K562 (cell line): ENCODE results near the gene SORT1. TPM values are rescaled to one million over a fixed set of nuclear protein-coding genes. Genes with fewer than 3 reads are reported as not detected.
"Not testable (repeated sequence)": the region's sequence is repeated elsewhere in the genome, so short reads cannot be mapped to it uniquely, and the experiment has no call there.

Source experiments
- ATAC-seq: fragments of 200-7000 bp; cut with Tn5 transposase; 3 replicates; pipeline ENCODE4 v1.9.1; 2020; ENCODE audit warnings: moderate library complexity
- BruUV-seq: library from RNA; stranded (reverse); fragments of 400-500 nt; replicated peaks from 2 replicates; lab custom pipeline; 2021; lab: Mats Ljungman, UMichigan
- CTCF ChIA-PET: fragments of 300-600 bp; formaldehyde crosslinking; extraction: SDS; loops from one replicate; lab custom pipeline; 2021; ENCODE audit warnings: low intra/inter-chr PET ratio; lab: Yijun Ruan, JAX
- POLR2A ChIA-PET: fragments of 300-600, 350-650 bp; sonication (Branson Sonifier 250); formaldehyde crosslinking; extraction: SDS; loops from one replicate; lab custom pipeline; 2021; ENCODE audit warnings: antibody characterized with exemption, inconsistent platforms; lab: Yijun Ruan, JAX
- DNase-seq, 4 experiments: peaks; one replicate each; pipeline versions ENCODE4 v3.0.0 to v3.0.0-alpha.2; 2011 to 2018; ENCODE audit warnings: low spot score in 3 of 4, mixed read lengths in 3 of 4; ENCODE audit errors: extremely low read depth in 1 of 4
- FAIRE-seq: peaks from 2 replicates; lab custom pipeline; 2011; peaks lifted over from hg19 to GRCh38; lab: Jason Lieb, UNC
- H2AFZ ChIP-seq: 2 replicates; pipeline ENCODE4 v1.6.0; 2011; ENCODE audit warnings: low read depth, low read length, control low read depth, inconsistent platforms
- H3K27ac ChIP-seq: fragments of 200-600 bp; 3 replicates; pipeline ENCODE4 v1.8.0; 2011; ENCODE audit warnings: low read depth, mild to moderate bottlenecking, control low read depth, inconsistent platforms, low read length, moderate library complexity, mixed read lengths; ENCODE audit errors: extremely low read depth
- H3K27me3 ChIP-seq, 2 experiments: fragments of 300-600 bp in 1 of 2; 2 replicates in 1 of 2; 3 replicates in 1 of 2; pipeline versions ENCODE4 v1.6.0 to v1.8.0; 2011; ENCODE audit warnings: inconsistent platforms in 2 of 2, low read length in 2 of 2, mild to moderate bottlenecking in 1 of 2, mixed read lengths in 1 of 2, moderate library complexity in 1 of 2; ENCODE audit not compliant: control insufficient read depth in 2 of 2, insufficient read depth in 2 of 2
- H3K36me3 ChIP-seq: fragments of 300-600 bp; 3 replicates; pipeline ENCODE4 v1.8.0; 2011; ENCODE audit warnings: mild to moderate bottlenecking, low read length, inconsistent platforms; ENCODE audit not compliant: control insufficient read depth, insufficient read depth
- H3K4me1 ChIP-seq, 2 experiments: fragments of 200-600 bp in 1 of 2; replicated peaks in 1 of 2; 2 replicates in 1 of 2; 3 replicates in 1 of 2; pipeline versions ENCODE4 v1.5.1 to v1.8.0; 2011; ENCODE audit warnings: inconsistent platforms in 2 of 2, low read length in 2 of 2, mild to moderate bottlenecking in 1 of 2, mixed read lengths in 1 of 2, moderate library complexity in 1 of 2; ENCODE audit not compliant: control insufficient read depth in 2 of 2, insufficient read depth in 2 of 2
- H3K4me2 ChIP-seq: 2 replicates; pipeline ENCODE4 v1.6.1; 2011; ENCODE audit warnings: low read length, control low read depth, inconsistent platforms, mixed read lengths; ENCODE audit not compliant: insufficient read depth
- H3K4me3 ChIP-seq: fragments of 200-600 bp; sonication (generic), shearing (Covaris generic); 2 replicates; pipeline ENCODE4 v1.5.1; 2016; ENCODE audit warnings: control low read depth, inconsistent platforms
- H3K79me2 ChIP-seq: fragments of 200-600 bp; 3 replicates; pipeline ENCODE4 v1.8.0; 2011; ENCODE audit warnings: low read length, inconsistent platforms; ENCODE audit not compliant: control insufficient read depth, insufficient read depth
- H3K9ac ChIP-seq, 2 experiments: 2 replicates each; pipeline versions ENCODE4 v1.6.0 to v1.6.1; 2011; ENCODE audit warnings: low read depth in 2 of 2, low read length in 2 of 2, control low read depth in 1 of 2, inconsistent platforms in 1 of 2, mild to moderate bottlenecking in 1 of 2, mixed read lengths in 1 of 2; ENCODE audit not compliant: insufficient read depth in 1 of 2
- H3K9me1 ChIP-seq: one replicate; pipeline ENCODE4 v1.6.0; 2011; ENCODE audit warnings: inconsistent platforms, mild to moderate bottlenecking, low read length, moderate library complexity; ENCODE audit not compliant: control insufficient read depth, insufficient read depth
- H3K9me3 ChIP-seq: replicated peaks from 2 replicates; pipeline ENCODE4 v1.5.1; 2011; ENCODE audit warnings: low read depth, low read length, inconsistent platforms; ENCODE audit not compliant: control insufficient read depth, insufficient read depth
- H4K20me1 ChIP-seq: replicated peaks from 2 replicates; pipeline ENCODE4 v1.6.1; 2011; ENCODE audit warnings: low read length, inconsistent platforms, mixed read lengths; ENCODE audit not compliant: control insufficient read depth, insufficient read depth
- ATF7 ChIP-seq: fragments of 450-650 bp; IDR thresholded peaks from 2 replicates; pipeline ENCODE4 v1.7.1; 2014; ENCODE audit warnings: mild to moderate bottlenecking, moderate library complexity
- HNRNPH1 ChIP-seq: fragments of 200-400 bp; formaldehyde crosslinking; optimal IDR thresholded peaks from 2 replicates; pipeline ENCODE3; 2017; ENCODE audit warnings: low read depth, mild to moderate bottlenecking, low read length, moderate library complexity
- NR2C1 ChIP-seq, 2 experiments: fragments of 450-650 bp; IDR thresholded peaks; 2 replicates each; pipeline ENCODE4 v1.6.1; 2017; ENCODE audit warnings: mild to moderate bottlenecking in 2 of 2, antibody characterized with exemption in 1 of 2, inconsistent platforms in 1 of 2, missing compliant biosample characterization in 1 of 2, missing genetic modification characterization in 1 of 2
- SRF ChIP-seq, 2 experiments: fragments of 250-450, 450-650 bp in 1 of 2; sonication (Bioruptor Pico) in 1 of 2; sonication (generic) in 1 of 2; formaldehyde crosslinking; IDR thresholded peaks; 2 replicates each; pipeline versions ENCODE4 v1.5.0 to v1.5.1; 2020 to 2022; ENCODE audit warnings: mild to moderate bottlenecking in 1 of 2, missing genetic modification reagents in 1 of 2
- TFE3 ChIP-seq: fragments of 450-650 bp; formaldehyde crosslinking; IDR thresholded peaks from 2 replicates; pipeline ENCODE4 v1.4.0; 2020; ENCODE audit warnings: mild to moderate bottlenecking, mixed read lengths
- XRCC3 ChIP-seq: fragments of 450-650 bp; IDR thresholded peaks from 2 replicates; pipeline ENCODE4 v1.6.1; 2017; ENCODE audit warnings: mild to moderate bottlenecking, moderate library complexity
- WGBS: fragments of 100-300 bp; shearing (Covaris generic); methylation state at CpG from one replicate; pipeline ENCODE4 v1.1.6; 2016; ENCODE audit warnings: low coverage, mixed read lengths; ENCODE audit not compliant: insufficient coverage; ENCODE audit errors: missing lambda C conversion rate; 5-methylcytosine and 5-hydroxymethylcytosine counted together
- in situ Hi-C: fragments of 300-500 bp; cut with MboI; formaldehyde crosslinking; loops from 4 replicates; pipeline ENCODE4 v1.15.0; 2018; ENCODE audit warnings: inconsistent platforms, mixed read lengths
- intact Hi-C: fragments of 100-400 bp; cut with micrococcal nuclease; formaldehyde crosslinking; loops from 2 replicates; pipeline ENCODE4 v1.14.2; 2022
- polyA plus RNA-seq, 8 experiments: library from polyadenylated mRNA; depleted of rRNA in 4 of 8; stranded (reverse) in 5 of 8; unstranded in 3 of 8; fragments of >200 nt; fragmentation: Nextera tagmentation in 2 of 8; fragmentation: Illumina TruSeq in 1 of 8; extraction: Ambion mirVana in 2 of 8; extraction: Trizol in 1 of 8; gene quantifications; 2 replicates each; pipeline versions ENCODE4 v1.2.1 to v1.2.3, GENCODE V29; 2011 to 2014; ENCODE audit warnings: inconsistent platforms in 1 of 8, missing spikeins in 1 of 8
- total RNA-seq, 7 experiments: library from RNA; depleted of rRNA in 6 of 7; stranded (reverse); fragments of >200 nt in 6 of 7; fragmentation: Illumina TruSeq in 2 of 7; extraction: Trizol in 2 of 7; gene quantifications; 2 replicates each; pipeline versions ENCODE4 v1.2.1 to v1.2.3, GENCODE V29; 2011 to 2021; ENCODE audit warnings: low replicate concordance in 1 of 7
- TF ChIP-seq, protein P1 (sequence below), 2 experiments: fragments of 450-650 bp in 1 of 2; sonication (generic) in 1 of 2; formaldehyde crosslinking in 1 of 2; IDR thresholded peaks in 1 of 2; conservative IDR thresholded peaks in 1 of 2; 2 replicates each; pipeline versions ENCODE4 v1.6.1 to v1.8.1; 2016 to 2023; ENCODE audit warnings: mild to moderate bottlenecking in 2 of 2, moderate library complexity in 2 of 2, inconsistent platforms in 1 of 2, missing genetic modification reagents in 1 of 2
- TF ChIP-seq, protein P2 (sequence below), 2 experiments: fragments of 450-650 bp; formaldehyde crosslinking in 1 of 2; IDR thresholded peaks; 2 replicates each; pipeline versions ENCODE4 v1.4.0 to v1.6.1; 2014 to 2020; ENCODE audit warnings: mild to moderate bottlenecking in 2 of 2, borderline replicate concordance in 1 of 2, low read depth in 1 of 2

SORT1 gene
- total and polyA plus RNA-seq, 9 of the 15 experiments (the other 6 are each of a cell fraction or from before 2014, with no cell fraction given), result 27.4 to 112 (median 65.0) TPM

DNA sequence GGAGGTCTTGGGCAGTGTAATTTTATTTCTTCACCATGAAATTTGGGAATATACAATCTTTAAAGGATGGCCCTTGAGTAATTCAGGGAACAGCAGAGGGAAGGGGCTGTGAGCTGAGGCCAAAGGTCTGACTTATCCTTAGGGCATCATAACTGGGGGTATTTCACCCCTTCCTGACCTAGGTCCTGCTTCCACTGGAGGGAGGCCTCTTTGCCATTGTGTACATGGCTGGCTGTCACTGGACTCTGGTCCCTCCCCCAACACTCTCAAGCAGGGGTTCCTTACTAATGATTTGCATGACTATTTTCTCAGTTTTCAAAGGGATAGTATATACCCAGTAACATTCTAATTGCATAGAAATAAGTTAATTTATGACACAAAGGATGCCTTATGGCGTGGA lies 107.6 kb downstream of the SORT1 start (continued):
- TF ChIP-seq HNRNPH1 (no peak), XRCC3 (no peak)

DNA sequence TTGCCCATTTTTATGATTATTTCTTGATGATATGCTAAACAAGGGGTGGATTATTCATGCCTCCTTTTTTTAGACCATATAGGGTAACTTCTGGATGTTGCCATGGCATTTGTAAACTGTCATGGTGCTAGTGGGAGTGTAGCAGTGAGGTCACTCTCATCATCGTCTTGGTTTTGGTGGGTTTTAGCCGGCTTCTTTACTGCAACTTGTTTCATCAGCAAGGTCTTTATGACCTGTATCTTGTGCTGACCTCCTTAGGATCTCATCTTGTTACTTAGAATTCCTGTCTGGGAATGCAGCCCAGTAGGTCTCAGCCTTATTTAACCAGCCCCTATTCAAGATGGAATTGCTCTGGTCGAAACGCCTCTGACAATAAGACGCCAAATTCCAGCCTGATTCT lies 111.0 kb downstream of the SORT1 start:
- H3K27me3 ChIP-seq; DNase-seq; H3K4me3 ChIP-seq; intact Hi-C loops; H3K9me3 ChIP-seq; H3K36me3 ChIP-seq; H3K9ac ChIP-seq; FAIRE-seq; H3K9me1 ChIP-seq; CTCF ChIA-PET; H2AFZ ChIP-seq; in situ Hi-C loops; H4K20me1 ChIP-seq; POLR2A ChIA-PET; BruUV-seq; ATAC-seq; H3K27ac ChIP-seq; H3K4me2 ChIP-seq; TF ChIP-seq NR2C1 (IDR thresholded peaks at IDR 0.05): not testable (repeated sequence)
- 63% methylated on average over 5 of the region's 5 CpGs for WGBS
- H3K4me1 ChIP-seq, result peaks cover 28 to 31% of the 10 kb centered on the region in 2 experiments
- H3K79me2 ChIP-seq, result peaks cover 21% of the 10 kb centered on the region
- TF ChIP-seq ATF7 (peak; percentile 75; the same call in 1 of the 2 replicates), TFE3 (CRISPR knock-in tag) (0 out of 2 replicates have a peak, but pooled peaks have one; percentile 7), NR2C1 (tag; IDR thresholded peaks at IDR 0.05) (0 out of 2 replicates have a peak, but pooled peaks have one; percentile 15), SRF (CRISPR knock-in tag; IDR thresholded peaks at IDR 0.05) (peak in 1 of 2 experiments; percentile 78; a peak in 2 of 4 replicates)
- TF ChIP-seq, protein P1, sequence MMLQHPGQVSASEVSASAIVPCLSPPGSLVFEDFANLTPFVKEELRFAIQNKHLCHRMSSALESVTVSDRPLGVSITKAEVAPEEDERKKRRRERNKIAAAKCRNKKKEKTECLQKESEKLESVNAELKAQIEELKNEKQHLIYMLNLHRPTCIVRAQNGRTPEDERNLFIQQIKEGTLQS (IDR thresholded peaks at IDR 0.05), result peak; percentile 76
- TF ChIP-seq, protein P1 (CRISPR knock-in tag; conservative IDR thresholded peaks at IDR 0.05), result not testable (repeated sequence)
- TF ChIP-seq, protein P2, sequence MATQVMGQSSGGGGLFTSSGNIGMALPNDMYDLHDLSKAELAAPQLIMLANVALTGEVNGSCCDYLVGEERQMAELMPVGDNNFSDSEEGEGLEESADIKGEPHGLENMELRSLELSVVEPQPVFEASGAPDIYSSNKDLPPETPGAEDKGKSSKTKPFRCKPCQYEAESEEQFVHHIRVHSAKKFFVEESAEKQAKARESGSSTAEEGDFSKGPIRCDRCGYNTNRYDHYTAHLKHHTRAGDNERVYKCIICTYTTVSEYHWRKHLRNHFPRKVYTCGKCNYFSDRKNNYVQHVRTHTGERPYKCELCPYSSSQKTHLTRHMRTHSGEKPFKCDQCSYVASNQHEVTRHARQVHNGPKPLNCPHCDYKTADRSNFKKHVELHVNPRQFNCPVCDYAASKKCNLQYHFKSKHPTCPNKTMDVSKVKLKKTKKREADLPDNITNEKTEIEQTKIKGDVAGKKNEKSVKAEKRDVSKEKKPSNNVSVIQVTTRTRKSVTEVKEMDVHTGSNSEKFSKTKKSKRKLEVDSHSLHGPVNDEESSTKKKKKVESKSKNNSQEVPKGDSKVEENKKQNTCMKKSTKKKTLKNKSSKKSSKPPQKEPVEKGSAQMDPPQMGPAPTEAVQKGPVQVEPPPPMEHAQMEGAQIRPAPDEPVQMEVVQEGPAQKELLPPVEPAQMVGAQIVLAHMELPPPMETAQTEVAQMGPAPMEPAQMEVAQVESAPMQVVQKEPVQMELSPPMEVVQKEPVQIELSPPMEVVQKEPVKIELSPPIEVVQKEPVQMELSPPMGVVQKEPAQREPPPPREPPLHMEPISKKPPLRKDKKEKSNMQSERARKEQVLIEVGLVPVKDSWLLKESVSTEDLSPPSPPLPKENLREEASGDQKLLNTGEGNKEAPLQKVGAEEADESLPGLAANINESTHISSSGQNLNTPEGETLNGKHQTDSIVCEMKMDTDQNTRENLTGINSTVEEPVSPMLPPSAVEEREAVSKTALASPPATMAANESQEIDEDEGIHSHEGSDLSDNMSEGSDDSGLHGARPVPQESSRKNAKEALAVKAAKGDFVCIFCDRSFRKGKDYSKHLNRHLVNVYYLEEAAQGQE (IDR thresholded peaks at IDR 0.05; ENCODE audit: borderline replicate concordance), result peak; percentile 68
- TF ChIP-seq, protein P2 (CRISPR knock-in tag; IDR thresholded peaks at IDR 0.05; ENCODE audit: low read depth), result not testable (repeated sequence)
